Measurements from ENCODE around the gene AADAT.
"Not testable (repeated sequence)": the region's sequence is repeated elsewhere in the genome, so short reads cannot be mapped to it uniquely, and the experiment has no call there.

The AADAT gene

DNA sequence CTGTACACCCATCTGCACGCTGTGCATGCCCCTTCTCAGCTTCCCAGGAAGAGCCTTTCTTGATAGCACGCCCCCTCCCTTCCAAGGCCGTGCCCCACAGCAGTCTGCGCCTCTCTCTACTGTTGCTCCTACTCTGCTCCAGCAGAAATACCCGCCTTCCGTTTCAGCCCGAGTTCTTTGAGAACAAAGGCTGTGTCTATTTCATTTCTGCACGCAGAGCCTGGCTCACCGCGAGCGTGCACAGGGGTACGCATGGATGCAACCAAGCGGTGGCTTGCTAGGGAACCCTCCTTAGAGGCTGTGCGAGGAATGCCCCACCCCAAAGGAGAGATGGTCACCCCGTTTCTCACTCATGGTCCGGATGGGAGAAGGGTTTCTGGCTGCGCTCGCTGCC, 485 bp downstream of the AADAT start:
- DNase-seq: no peak

DNA sequence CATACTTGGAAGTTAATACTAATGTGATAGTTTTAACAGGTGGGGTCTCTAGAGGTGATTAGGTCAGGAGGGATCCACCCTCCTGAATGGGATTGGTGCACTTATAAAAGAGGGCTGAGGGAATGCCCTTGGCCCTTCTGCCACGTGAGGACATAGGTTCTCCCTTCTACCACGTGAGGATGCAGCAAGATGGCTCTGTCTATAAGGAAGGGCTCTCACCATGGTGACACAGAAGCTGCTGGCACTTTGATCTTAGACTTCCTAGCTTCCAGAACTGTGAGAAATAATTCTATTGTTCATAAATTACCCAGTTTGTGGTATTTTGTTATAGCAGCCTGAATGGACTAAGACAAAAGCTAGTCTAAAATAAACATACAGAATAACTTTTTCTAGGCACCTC, 1.0 kb downstream of the AADAT start:
- DNase-seq: no peak

DNA sequence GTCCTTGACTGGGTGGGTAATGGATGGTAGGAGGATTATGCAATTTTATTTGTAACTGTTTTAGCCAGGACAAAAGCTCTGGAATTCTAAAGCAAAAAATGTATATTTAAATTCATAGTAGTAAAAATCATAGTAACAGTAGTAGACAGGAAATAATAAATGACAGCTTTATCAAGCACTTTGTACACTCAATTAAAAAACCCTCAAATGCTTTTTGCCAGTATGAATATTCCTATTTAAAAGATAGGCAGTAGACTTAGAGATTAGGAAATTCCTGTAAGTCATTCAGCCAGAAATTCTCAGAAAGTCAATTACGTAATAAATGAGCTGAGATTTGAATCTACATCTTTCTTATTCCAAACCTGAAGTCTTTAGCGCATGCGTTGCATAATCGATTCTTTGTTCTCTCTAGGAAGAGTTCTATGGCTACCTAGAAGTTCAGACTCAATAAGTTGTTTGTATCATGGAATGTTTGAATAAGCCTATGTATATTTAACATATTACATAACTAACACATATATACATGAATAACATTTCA, 2.5 kb downstream of the AADAT start:
- no peak for DNase-seq

DNA sequence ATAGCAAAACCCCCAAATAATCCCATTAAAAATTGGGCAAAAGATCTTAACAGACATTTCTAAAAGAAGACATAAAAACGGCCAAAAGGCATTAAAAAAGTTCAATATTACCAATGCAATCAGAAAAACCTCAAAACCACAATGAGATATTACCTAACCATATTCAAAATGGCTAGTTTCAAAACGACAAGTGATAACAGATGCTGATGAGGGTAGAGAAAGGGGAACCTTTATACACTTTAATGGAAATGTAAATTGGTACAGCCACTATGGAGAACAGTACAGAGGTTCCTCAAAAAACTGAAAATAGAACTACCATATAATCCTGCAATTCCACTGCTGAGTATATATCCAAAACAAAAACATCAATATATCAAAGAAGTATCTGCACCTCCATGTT, 6.2 kb downstream of the AADAT start:
- DNase-seq: no peak

DNA sequence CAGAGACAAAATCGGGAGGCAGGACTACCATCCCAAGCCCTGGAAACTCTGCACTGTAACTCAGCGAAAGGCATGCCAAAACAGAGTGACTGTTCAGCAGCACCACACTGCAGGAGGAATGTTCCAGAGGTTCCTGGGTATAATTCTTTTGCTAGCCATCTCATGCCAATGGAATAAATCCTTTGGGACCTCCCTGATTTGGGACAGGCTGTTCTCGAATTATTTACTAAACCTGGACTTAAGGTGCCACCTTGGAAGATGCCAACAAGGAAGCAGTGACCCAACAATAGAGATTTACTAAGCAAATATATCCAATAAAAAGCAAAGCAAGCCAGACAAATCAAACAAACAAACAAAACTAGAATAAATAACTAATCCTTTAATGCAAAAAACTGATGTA, 9.3 kb downstream of the AADAT start:
- no peak for DNase-seq

DNA sequence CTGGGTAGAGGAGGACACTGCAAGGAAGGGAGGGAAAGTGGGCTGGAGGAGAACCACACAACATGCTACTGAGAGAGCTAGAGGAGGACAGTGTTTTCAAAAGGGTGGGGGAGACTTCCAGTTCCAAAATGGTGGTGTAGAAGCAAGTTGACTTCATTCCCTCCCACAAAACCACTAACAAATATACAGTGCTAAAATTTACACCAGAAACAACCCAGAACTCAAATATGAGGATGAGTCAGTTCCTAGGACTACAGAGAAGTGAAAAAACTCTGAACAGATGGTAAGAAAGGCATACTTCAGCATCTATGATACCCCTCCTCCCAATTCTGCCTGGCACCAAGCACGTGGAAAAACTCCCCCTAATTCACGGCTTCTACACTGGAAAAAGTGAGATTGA, 9.8 kb downstream of the AADAT start:
- DNase-seq: no peak

DNA sequence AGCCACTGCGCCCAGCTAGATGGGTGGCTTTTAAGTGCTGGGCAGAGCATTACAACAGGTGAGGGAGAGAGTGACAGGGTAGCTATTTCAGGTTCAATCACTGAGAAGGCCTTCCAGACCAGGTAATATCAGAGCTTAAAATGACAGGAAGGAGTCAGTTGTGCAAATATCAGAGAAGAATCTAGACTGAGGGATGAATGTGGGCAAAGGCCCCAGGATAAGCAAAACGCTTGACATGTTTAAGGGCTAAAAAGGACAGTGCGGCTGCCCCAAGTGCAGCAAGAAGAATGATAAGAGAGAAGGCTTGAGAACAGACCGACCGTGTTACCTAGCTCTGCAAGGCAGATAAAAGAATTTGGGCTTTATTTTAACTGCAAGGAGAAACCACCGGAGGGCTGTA, 18.6 kb downstream of the AADAT start:
- DNase-seq: no peak

DNA sequence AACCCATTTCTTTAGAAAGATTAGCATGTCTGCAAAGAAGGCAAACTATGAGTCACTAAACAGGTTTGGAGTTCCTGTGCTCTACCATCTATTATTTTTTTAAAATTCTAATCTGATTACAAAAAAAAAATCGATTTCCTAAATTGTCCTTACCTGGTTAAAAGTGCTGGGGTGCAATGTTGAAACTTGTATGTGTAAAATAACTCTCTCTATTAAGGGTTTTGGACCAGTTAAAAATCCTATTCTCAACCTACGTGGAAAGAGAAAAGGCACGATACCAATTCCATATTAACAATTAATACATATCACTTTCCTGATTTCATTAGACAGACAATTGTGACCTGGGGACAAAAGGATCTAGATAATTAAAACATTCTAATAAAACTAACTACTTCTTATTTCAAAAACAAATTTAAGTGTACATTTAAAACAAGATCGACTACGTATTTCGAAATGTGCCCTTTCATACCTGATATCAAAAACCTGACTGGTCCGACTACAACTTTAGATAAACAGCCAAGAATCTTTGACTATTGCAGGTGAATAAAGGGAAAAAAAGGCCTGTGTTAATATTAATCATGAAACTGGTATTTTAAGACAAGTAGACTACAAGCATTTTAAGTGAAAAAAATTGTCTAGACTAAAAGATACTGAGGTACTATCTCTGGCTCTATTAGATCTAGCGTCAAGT, 21.2 kb downstream of the AADAT start:
- DNase-seq: no peak

DNA sequence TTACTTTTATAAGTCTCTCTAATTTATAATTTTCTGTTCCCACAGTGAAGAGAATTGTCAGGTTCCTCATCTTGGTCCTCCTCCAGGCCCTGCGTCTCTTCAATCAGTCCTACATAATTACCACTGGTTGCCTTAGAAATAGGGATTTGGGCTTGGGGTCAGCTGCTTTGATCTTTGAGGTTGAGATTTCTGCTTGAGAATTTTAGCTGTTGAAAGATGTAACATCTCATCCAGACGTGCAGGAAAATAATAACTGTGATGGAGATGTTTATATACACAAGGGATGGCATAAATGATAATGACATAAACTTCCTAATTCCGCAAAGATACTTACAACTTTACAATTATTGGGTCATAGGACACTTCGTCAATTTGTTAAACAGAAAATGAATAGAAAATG, 30.3 kb downstream of the AADAT start:
- DNase-seq: no peak

DNA sequence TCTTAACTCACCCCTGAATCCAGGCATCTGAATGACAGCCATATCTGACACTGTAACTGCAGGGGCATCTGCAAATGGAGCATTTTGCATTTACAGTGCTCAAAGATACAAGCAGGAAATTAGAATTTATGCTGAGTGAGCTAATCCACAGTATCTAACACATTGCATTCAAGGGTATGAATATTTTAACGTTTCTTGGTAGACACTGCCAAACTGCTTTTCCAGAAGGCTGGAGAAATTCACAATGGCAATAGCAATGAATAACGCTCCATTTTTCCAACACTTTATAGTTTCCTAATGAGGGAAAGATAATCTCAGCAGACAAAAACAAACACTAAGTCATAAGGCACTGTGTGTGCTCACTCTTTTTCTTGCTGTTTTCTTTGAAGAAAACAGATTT, 30.9 kb downstream of the AADAT start:
- DNase-seq: no peak

DNA sequence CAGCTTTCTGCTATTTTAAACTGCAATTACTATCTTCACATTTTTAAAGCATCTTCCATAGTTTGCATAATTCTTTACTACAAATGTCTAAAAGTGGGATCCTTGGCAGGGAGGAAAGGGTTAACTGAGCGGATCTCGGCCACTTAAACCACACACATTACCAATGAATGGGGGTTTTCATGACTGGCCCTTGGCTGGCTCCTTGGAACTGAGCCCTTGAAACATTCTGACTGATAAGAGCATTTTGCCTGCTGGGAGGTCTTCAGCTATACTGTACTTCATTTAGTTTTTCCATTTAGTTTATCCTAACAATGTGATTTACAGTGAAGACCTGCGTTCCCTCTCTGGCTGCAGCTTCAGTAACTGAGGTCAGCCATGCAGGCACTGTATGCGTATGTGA, 31.9 kb downstream of the AADAT start:
- DNase-seq: no peak

DNA sequence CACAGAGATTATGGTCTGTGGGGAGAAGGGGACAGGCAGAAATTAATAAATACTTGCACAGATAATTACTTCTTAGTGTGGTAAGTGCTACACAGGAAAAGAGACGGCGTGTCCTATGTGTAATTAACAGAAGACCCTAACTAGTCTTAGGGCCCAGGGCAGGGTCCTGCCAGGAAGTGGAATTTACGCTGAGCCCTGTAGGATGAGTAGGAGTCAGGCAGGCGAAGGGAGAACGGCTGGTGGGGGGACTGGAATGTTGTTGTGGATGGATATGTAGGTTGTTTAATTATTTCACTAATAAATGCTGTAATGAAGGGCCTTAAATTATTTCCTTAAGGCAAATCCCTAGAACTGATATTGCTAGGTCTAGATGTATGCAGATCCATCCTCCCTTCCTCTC, 36.8 kb downstream of the AADAT start:
- no peak for DNase-seq

DNA sequence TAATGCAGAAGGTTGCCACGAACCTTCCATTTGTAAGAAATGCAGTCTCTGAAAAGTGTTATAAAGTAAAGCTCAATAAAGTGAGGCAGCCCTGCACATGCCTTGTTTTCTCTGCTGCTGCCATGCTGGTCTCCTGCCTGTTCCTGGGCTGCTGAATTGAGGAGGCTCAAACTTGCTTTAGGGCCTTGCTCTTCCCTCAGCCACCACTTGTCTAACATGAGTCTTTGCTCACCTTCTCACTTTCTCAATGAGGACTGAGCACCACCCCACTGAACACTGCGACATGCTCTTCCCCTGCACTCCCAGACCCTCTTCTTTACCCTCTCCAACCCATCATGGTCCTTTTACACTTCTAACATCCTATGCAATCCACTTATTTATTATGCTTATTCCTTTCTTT, 38.4 kb downstream of the AADAT start:
- no peak for DNase-seq

DNA sequence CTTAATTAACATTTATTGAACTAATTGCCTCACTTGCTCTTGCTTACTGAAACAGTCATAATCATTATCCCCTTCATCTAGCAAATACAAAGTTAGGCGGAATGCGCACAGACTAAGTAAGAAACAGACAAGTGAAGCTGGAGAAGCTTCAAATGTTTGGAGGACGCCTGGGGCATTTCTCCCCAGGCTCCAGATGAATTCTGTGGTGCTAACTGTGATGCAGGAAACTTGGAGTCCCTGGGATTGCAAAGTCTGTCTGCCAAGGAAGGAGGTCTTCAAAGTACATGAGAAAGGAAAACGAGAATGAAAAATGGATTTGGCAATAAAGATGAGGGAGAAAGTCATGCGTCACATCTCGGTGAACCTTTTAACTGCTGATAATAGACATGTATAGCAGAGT, 40.0 kb downstream of the AADAT start:
- DNase-seq: no peak

DNA sequence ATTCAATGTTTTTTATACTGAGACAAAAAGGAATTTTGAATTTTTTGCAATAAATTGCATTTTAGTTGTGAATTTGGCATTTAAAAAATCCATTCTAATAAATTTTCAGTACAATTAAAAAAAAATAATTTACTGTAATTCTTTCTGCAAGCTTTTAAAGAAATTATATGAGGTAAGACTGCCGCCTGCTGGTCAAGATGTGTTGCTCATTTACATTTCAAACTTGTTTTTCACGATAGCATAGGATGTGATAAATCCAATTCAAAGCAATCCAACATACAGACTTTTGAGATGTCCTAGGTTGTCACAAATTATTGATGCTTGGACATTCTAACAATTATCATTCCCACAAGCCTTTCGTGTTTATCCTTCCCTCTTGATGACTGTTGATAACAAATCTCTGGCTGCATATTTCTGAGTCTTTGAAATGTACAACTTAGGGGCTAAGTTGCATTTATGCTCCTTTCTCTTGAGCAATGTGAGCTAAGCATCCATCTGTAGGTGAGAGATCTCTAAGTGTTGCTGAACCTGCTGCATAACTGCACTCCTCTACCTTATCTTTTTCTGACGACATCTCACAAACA, 41.9 kb downstream of the AADAT start:
- peak; percentile 52 to 69 for DNase-seq

DNA sequence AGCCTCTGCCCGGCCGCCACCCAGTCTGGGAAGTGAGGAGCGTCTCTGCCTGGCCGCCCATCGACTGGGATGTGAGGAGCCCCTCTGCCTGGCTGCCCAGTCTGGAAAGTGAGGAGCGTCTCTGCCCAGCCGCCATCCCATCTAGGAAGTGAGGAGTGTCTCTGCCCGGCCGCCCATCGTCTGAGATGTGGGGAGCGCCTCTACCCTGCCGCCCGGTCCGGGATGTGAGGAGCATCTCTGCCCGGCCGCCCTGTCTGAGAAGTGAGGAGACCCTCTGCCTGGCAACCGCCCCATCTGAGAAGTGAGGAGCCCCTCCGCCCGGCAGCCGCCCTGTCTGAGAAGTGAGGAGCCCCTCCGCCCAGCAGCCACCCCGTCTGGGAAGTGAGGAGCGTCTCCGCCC, 43.6 kb downstream of the AADAT start:
- not testable (repeated sequence) for DNase-seq

DNA sequence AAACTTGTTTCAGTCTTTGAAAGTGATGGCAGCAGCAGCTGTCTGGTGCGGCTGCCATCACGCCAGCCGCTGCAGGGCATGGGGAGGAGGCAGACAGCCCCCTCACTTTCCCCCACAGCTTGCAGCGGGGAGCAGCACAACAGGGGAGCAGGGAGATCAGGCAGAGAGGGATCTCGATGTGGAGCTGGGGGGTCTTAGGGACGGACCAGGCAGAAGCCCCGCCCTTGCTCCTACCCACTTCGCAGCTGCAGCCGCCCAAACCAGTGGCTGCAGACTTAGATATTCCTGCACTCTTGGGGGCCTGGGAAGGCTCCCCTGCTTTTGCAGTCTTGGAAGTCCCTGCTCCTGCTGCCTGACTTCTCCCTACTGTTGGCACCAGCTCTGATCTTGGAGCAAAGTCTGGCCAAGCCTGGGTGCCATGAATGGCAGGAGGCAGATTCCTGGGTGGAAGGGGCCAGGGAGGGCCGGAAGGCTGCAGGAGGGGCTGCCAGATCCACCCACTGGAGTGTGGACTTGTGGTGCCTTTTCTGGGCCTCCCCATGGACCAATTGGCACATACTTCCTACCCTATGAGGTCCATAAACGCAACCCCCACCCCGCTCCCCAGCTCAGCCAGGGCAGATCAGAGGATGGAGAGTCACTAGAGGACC, 49.6 kb downstream of the AADAT start:
- no peak for DNase-seq

DNA sequence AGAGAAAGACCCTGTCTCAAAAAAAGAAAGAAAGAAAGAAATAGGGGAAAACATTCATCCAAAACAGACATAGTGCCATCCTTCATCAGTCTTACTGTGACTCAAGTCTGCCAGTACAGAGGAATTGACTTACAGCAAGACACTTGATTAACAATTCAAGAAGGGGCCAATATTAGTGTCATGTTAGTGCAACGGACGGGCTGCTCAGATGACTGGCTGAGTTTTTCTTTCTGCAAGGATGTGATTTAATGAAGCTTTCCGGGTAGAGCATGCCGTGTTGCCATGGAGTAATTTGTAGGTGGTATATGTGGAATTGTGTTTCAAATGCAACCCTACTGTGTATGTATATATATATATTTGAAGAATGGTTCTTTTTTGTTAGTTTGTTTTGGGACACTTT, 51.0 kb downstream of the AADAT start:
- DNase-seq: no peak

DNA sequence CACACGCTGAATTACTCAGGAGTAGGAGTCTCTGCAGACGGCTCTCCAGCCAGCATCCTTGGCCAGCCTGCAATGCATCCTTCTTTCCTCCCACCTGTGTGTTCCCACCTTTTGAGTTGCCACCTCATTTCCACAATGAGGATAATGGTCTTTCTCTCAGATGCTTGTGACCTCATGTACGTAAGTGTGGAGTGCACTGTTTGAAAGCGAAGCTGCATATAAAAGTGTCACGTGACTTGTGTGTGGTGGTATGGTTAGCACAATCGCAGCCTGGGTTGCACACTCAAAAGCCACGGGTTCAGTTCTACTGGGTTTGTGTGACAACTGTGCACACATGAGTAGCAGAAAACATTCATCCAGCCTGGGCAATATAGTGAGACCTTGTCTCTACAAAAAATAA, 51.5 kb downstream of the AADAT start:
- DNase-seq: no peak

DNA sequence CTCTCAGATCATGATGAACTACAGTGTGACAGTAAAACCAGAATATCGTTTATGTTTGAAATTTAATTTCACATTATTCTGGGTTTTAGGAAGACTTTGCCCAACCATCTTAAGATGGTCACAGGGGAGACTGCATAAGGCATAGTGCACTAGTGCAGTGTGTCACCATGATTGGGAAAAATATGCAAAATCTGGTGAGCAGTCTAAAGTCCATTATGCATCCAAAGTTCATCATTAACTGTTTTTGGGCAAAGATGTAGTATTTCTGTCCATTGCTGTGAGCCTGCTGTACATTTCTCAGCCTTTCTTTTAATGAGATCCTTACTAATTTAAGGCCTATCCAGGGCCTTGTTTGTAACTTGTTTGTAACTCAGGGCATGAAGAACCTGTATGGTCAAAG, 52.3 kb downstream of the AADAT start:
- no peak for DNase-seq

DNA sequence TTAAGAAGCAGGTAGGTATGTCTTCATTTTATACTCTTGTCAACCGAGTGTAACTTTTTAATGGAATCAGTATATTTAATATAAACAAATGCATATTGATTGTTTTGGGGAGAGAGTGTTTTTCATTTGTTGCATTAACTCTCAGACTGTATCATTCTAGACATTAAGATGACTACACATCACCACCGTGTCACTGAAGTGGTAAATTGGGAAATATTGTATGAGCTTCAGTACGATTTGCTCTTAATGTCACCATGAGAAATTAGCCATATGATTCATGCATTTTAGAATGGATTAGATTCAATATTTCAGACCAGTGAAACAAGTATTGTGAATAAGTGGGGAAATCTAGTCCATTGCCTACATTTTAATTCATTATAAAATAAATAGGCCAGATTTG, 53.9 kb downstream of the AADAT start:
- no peak for DNase-seq

DNA sequence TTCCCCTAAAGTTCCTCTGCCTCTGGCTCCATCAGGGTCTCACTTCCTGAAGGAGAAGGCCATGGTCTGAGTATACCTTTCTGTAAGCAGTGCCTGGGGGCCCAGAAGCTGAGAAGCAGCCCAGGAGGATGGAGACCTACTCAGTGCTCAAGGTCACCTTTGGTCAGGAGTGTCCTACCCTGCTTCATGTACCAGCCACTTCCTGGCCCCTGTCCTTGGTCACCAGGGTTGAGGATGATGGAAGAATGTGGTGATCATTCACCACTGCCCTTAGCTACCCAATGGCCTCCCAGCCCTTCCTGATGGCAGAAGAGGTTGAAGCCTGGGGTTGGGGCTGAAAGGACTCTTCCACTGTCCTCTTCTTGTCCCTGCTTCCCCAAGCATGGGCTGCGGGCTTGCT, 54.5 kb downstream of the AADAT start:
- no peak for DNase-seq

DNA sequence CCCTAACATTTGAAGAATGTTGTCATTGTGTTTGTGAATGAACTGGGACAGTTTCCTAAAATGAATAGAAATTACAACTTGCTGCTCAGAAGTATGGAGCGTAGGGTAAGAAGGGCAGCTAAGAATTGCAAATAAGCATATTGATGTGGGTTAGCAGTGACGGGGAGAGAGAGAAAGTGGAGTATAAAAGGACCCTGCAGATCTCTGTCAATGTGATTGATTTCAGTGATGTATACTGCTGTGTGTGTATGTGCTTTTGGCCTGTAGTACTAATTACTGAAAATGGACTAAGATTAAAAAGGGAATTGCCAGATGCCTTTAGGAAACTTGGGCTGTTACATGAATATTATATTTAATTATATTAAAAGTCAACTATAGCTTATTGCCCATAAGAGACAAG, 55.8 kb downstream of the AADAT start:
- DNase-seq: no peak

DNA sequence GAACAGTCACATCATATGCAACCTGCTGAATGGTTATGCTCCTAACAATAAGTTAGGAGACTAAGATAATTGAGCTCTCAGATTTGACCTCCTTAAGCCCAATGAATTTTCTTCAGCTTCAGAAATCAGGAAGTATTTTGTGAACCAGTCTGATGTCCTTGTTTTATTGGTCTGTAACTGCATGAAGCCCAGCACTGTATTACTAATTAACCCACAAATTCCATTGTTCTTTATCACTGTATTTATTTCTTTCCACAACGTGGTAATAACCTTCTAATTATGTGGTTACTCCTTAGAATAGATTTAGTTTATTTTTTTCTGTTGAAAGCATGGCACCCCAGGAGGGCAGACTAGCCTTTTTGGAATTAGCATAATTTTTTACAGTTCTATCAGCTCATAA, 59.6 kb downstream of the AADAT start:
- DNase-seq: no peak

Data from CD4-positive, alpha-beta T cell treated with Interferon alpha-2 for 1 hour (primary cell).